SH-SY5Y (cell line): ENCODE results near the gene ARMC9.

ENCODE experiments used
- GATA2 ChIP-seq: IDR thresholded peaks from 2 replicates; pipeline ENCODE4 v1.6.1; 2011; ENCODE audit warnings: mild to moderate bottlenecking, low read depth, low read length
- GATA3 ChIP-seq: IDR thresholded peaks from 2 replicates; pipeline ENCODE4 v1.6.1; 2011; ENCODE audit warnings: low read depth, mild to moderate bottlenecking, low read length, moderate library complexity

DNA sequence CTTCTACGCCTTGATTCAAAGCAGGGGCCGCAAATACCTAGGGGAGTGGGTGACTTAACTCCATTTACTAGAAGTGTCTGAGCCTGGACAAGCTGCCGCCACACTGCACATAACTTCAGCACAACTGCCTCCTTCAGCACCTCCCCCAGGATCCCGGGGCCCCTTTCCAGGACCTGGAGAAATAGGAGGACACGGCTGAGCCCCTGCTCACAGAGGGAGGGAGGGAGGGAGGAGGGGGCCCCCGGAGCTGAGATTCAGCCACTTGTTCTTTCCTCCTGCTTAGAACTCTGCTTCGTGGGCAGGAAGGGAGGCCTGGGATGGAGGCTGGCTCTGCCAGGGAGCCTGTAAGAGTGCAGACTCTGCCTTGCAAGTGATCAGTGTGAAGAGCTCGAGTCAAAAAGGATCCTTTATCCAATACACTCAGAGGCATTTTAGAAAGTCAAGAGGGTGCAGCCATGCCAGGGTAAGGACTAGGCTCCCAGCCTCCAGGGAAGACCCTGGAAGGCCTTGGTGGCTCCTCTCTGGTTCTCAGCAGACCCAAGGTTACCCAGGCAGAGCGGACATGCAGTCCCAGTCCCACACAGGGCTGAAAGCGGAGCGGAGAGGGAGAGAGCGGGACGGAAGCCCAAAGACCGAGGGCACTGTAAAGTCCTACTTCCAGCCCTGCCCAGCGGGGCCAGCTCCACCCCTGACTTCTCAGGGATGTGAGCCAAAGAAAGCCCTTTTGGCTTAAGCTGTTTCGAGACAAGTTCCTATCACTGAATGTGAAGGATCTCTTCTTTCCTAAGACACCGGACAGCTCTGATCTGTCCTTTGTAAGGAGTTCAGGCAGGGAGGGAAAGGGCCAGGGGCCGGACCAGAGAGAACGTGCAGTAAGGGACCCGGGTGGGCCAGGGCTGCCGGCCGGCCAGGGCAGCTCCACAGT lies 8.6 kb upstream of the ARMC9 start:
- no peak for TF ChIP-seq GATA2
- TF ChIP-seq GATA3 = no peak
